ENCODE data around the gene APOBEC3B. TPM values are rescaled to one million over a fixed set of nuclear protein-coding genes. Genes with fewer than 3 reads are reported as not detected.
"Not testable (repeated sequence)": the region's sequence is repeated elsewhere in the genome, so short reads cannot be mapped to it uniquely, and the experiment has no call there.

Gene APOBEC3B
- total and polyA plus RNA-seq, 2 donors (not counting 1 experiment from before 2014, with no cell fraction given), result 2.4 to 7.9 TPM

DNA sequence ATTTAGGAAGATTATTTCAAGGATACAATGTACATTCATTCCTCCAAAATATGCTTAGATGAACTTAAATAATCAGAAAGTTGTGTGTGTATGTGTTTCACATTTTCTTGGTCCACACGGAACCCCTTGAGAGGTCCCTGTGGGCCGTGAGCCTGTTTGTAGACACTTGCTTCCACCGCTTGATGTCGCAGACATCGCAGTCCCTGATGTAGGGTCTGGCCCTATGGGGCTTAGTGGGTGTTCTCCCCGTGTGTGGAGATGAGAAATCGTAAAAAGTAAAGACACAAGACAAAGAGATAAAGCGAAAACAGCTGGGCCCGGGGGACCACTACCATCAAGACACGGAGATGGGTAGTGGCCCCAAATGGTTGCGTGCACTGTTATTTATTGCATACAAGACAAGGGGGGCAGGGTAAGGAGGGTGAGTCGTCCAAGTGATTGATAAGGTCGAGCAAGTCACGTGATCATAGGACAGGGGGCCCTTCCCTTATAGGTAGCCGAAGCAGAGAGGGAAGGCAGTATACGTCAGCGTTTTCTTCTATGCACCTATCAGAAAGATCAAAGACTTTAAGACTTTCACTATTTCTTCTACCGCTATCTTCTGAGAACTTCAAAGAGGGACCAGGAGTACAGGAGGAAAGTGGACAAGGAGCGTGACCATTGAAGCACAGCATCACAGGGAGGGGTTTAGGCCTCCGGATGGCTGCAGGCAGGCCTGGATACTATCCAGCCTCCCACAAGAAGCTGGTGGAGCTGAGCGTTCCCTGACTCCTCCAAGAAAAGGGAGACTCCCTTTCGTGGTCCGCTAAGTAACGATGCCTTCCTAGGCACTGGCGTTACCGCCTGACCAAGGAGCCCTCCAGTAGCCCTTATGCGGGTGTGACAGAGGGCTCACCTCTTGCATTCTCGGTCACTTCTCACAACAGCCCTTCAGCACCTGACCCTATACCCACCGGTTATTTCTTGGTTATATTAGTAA lies 30.7 kb downstream of the APOBEC3B start:
- Histone ChIP-seq H3K9me3 (ENCODE audit: control extremely low read depth in 1 of 3, control insufficient read depth in 2 of 3, insufficient read depth in 1 of 3, low read length in 2 of 3) (no peaks in the 10 kb centered on the region), H2AFZ (ENCODE audit: insufficient read depth, low read depth, low read length, poor library complexity, severe bottlenecking) (no peak overlapping the region), H4K20me1 (ENCODE audit: control insufficient read depth, insufficient read depth, low read length, poor library complexity, severe bottlenecking) (no peaks in the 10 kb centered on the region), H3K27me3 (replicated peaks in 1 of 4; ENCODE audit: control extremely low read depth in 1 of 4, control insufficient read depth in 3 of 4, insufficient read depth in 4 of 4, low read length in 3 of 4) (no peaks in the 10 kb centered on the region), H3K9ac (ENCODE audit: low read length) (peak overlapping the region; percentile 71), H3K4me1 (ENCODE audit: control insufficient read depth in 2 of 2, insufficient read depth in 2 of 2, low read length in 2 of 2) (peaks cover 15 to 43% of the 10 kb centered on the region in 2 donors), H3K79me2 (ENCODE audit: control insufficient read depth, insufficient read depth, low read length) (peaks cover 87% of the 10 kb centered on the region), H3K36me3 (replicated peaks in 1 of 2; ENCODE audit: control extremely low read depth in 1 of 2, control insufficient read depth in 1 of 2, extremely low read depth in 1 of 2, insufficient read depth in 2 of 2, low read length in 1 of 2) (peaks cover 0 to 11% of the 10 kb centered on the region in 2 experiments), H3K4me3 (ENCODE audit: control extremely low read depth in 1 of 5, extremely low read depth in 1 of 5, insufficient read depth in 1 of 5, low read depth in 2 of 5, low read length in 4 of 5) (peak overlapping the region in 3 of 5 experiments; percentile 71 to 88 (median 72)), H3K4me2 (replicated peaks; ENCODE audit: low read depth, low read length, poor library complexity, severe bottlenecking) (peak overlapping the region; percentile 78), H3K27ac (ENCODE audit: low read length in 2 of 2) (peak overlapping the region; percentile 84 to 89)
- H3K27ac Mint-ChIP-seq, result peak overlapping the region; percentile 87
- intact Hi-C loops (cut with micrococcal nuclease), result no loop called here
- CTCF ChIA-PET, result interaction anchor here (0.6 to 3.1 kb wide), 7 partner anchors 9 to 324 kb away, joined by 5 to 10 read pairs (median 7); no protein-coding TSS in a partner anchor
- H3K9me3 Mint-ChIP-seq (ENCODE audit: insufficient read depth), result no peaks in the 10 kb centered on the region
- peak overlapping the region; percentile 60 for H3K4me3 Mint-ChIP-seq
- POLR2A ChIA-PET, result interaction anchor here (0.6 kb wide), 1 partner anchor 106 kb away, joined by 3 read pairs; no protein-coding TSS in a partner anchor
- WGBS (ENCODE audit: insufficient coverage), result 92% methylated on average over 20 of the region's 29 CpGs
- no peak for TF ChIP-seq CTCF (IDR thresholded peaks at IDR 0.05)
- TF ChIP-seq EZH2 (IDR thresholded peaks at IDR 0.05; ENCODE audit: borderline replicate concordance, insufficient read depth, low read depth, low read length, poor library complexity, severe bottlenecking), result no peak
- peaks cover 45% of the 10 kb centered on the region for H3K4me1 Mint-ChIP-seq
- no peak for ATAC-seq (ENCODE audit: low read depth)
- DNase-seq, result no peak
- H3K27me3 Mint-ChIP-seq, result no peaks in the 10 kb centered on the region

- H3K9me3 ChIP-seq (ENCODE audit: control extremely low read depth in 1 of 3, control insufficient read depth in 2 of 3, insufficient read depth in 1 of 3, low read length in 2 of 3); H4K20me1 ChIP-seq (ENCODE audit: control insufficient read depth, insufficient read depth, low read length, poor library complexity, severe bottlenecking); intact Hi-C loops (cut with micrococcal nuclease); H3K9me3 Mint-ChIP-seq (ENCODE audit: insufficient read depth); DNase-seq; H3K27me3 ChIP-seq (replicated peaks in 1 of 4; ENCODE audit: control extremely low read depth in 1 of 4, control insufficient read depth in 3 of 4, insufficient read depth in 4 of 4, low read length in 3 of 4); H3K27me3 Mint-ChIP-seq; ATAC-seq (ENCODE audit: low read depth): not testable (repeated sequence)
- WGBS (ENCODE audit: insufficient coverage), result no CpG with 5 or more reads among the region's 6 CpGs
- ChIA-PET CTCF (interaction anchor here (0.8 to 3.1 kb wide), 5 partner anchors 10 to 143 kb away, joined by 5 to 8 read pairs (median 7); no protein-coding TSS in a partner anchor), POLR2A (interaction anchor here (0.6 kb wide), 1 partner anchor 105 kb away, joined by 3 read pairs; no protein-coding TSS in a partner anchor)
- H3K9ac ChIP-seq (ENCODE audit: low read length), result peak overlapping the region; percentile 71
- peaks cover 82% of the 10 kb centered on the region for H3K79me2 ChIP-seq (ENCODE audit: control insufficient read depth, insufficient read depth, low read length)
- peaks cover 45% of the 10 kb centered on the region for H3K4me1 Mint-ChIP-seq
- peaks cover 15 to 43% of the 10 kb centered on the region in 2 donors for H3K4me1 ChIP-seq (ENCODE audit: control insufficient read depth in 2 of 2, insufficient read depth in 2 of 2, low read length in 2 of 2)
- H3K27ac ChIP-seq (ENCODE audit: low read length in 2 of 2), result peak overlapping the region; percentile 84 to 89
- peak overlapping the region; percentile 84 for H2AFZ ChIP-seq (ENCODE audit: insufficient read depth, low read depth, low read length, poor library complexity, severe bottlenecking)
- peak overlapping the region; percentile 84 for H3K27ac Mint-ChIP-seq
- H3K4me2 ChIP-seq (replicated peaks; ENCODE audit: low read depth, low read length, poor library complexity, severe bottlenecking), result peak overlapping the region; percentile 78
- H3K4me3 Mint-ChIP-seq, result peak overlapping the region; percentile 96
- peak overlapping the region in 4 of 5 experiments; percentile 68 to 88 (median 72) for H3K4me3 ChIP-seq (ENCODE audit: control extremely low read depth in 1 of 5, extremely low read depth in 1 of 5, insufficient read depth in 1 of 5, low read depth in 2 of 5, low read length in 4 of 5)
- peaks cover 0 to 19% of the 10 kb centered on the region in 2 experiments for H3K36me3 ChIP-seq (replicated peaks in 1 of 2; ENCODE audit: control extremely low read depth in 1 of 2, control insufficient read depth in 1 of 2, extremely low read depth in 1 of 2, insufficient read depth in 2 of 2, low read length in 1 of 2)
Measured at GRCh38 chr22:39013561-39013941, 31.4 kb downstream of the APOBEC3B start.
